HEK293 (cell line): ENCODE results near the gene OR5B12.

Source experiments
- CTCF ChIA-PET: fragments of 350-600 bp; formaldehyde crosslinking; extraction: SDS; loops from one replicate; lab custom pipeline; 2021; ENCODE audit warnings: antibody characterized with exemption; lab: Yijun Ruan, JAX
- POLR2A ChIA-PET: fragments of 300-600 bp; formaldehyde crosslinking; extraction: SDS; loops from one replicate; lab custom pipeline; 2020; ENCODE audit warnings: antibody characterized with exemption, inconsistent platforms; lab: Yijun Ruan, JAX
- H3K27ac ChIP-seq: fragments of 200-500 bp; sonication (Bioruptor generic); 2 replicates; pipeline ENCODE4 v1.5.1; 2014; ENCODE audit warnings: low read depth, low read length, control low read depth, inconsistent platforms; ENCODE audit errors: extremely low read depth
- H3K36me3 ChIP-seq, 2 experiments: fragments of 200-500 bp in 1 of 2; sonication (Bioruptor generic) in 1 of 2; 1 replicate in 1 of 2; 2 replicates in 1 of 2; pipeline ENCODE4 v1.5.1; 2014 to 2017; ENCODE audit warnings: inconsistent platforms in 2 of 2, low read length in 2 of 2; ENCODE audit not compliant: control insufficient read depth in 2 of 2, insufficient read depth in 1 of 2
- H3K4me1 ChIP-seq: fragments of 200-500 bp; sonication (Bioruptor generic); 2 replicates; pipeline ENCODE4 v1.5.1; 2014; ENCODE audit warnings: mild to moderate bottlenecking, low read length, inconsistent platforms; ENCODE audit not compliant: control insufficient read depth, insufficient read depth
- H3K4me3 ChIP-seq: 2 replicates; pipeline ENCODE4 v1.5.1; 2011; ENCODE audit warnings: low read depth, mild to moderate bottlenecking, control low read depth, low read length, moderate library complexity
- H3K9me3 ChIP-seq: fragments of 200-500 bp; sonication (Bioruptor generic); 2 replicates; pipeline ENCODE4 v1.5.1; 2014; ENCODE audit warnings: low read depth, low read length, inconsistent platforms; ENCODE audit not compliant: control insufficient read depth, insufficient read depth
- MEIS1 ChIP-seq: sonication (generic); formaldehyde crosslinking; IDR thresholded peaks from 2 replicates; pipeline ENCODE4 v1.8.1; 2022; ENCODE audit warnings: missing genetic modification reagents, mild to moderate bottlenecking, borderline replicate concordance
- ZBTB20 ChIP-seq: fragments of 450-650 bp; formaldehyde crosslinking; IDR thresholded peaks from 2 replicates; pipeline ENCODE4 v1.5.1; 2016; ENCODE audit warnings: missing biosample characterization, missing genetic modification characterization
- ZNF10 ChIP-seq: fragments of 450-650 bp; formaldehyde crosslinking; IDR thresholded peaks from 2 replicates; pipeline ENCODE4 v1.5.1; 2017; ENCODE audit warnings: missing biosample characterization, missing genetic modification characterization
- ZNF121 ChIP-seq: fragments of 450-650 bp; formaldehyde crosslinking; IDR thresholded peaks from 2 replicates; pipeline ENCODE4 v1.5.1; 2016; ENCODE audit warnings: missing biosample characterization, missing genetic modification characterization
- ZNF157 ChIP-seq: fragments of 450-650 bp; formaldehyde crosslinking; IDR thresholded peaks from 2 replicates; pipeline ENCODE4 v1.5.1; 2016; ENCODE audit warnings: missing biosample characterization, missing genetic modification characterization
- ZNF660 ChIP-seq: fragments of 450-650 bp; IDR thresholded peaks from 2 replicates; pipeline ENCODE4 v1.5.1; 2018; ENCODE audit warnings: missing biosample characterization, mild to moderate bottlenecking, missing genetic modification characterization
- ZNF670 ChIP-seq: fragments of 450-650 bp; formaldehyde crosslinking; IDR thresholded peaks from 2 replicates; pipeline ENCODE4 v1.5.1; 2016; ENCODE audit warnings: missing biosample characterization, missing genetic modification characterization, low read depth
- TF ChIP-seq, protein P1 (sequence below): fragments of 450-650 bp; formaldehyde crosslinking; IDR thresholded peaks from 2 replicates; pipeline ENCODE4 v1.5.1; 2016; ENCODE audit warnings: missing biosample characterization, missing genetic modification characterization
- TF ChIP-seq, protein P2 (sequence below): fragments of 450-650 bp; formaldehyde crosslinking; IDR thresholded peaks from 2 replicates; pipeline ENCODE4 v1.5.1; 2017; ENCODE audit warnings: missing biosample characterization, missing genetic modification characterization
- TF ChIP-seq, protein P3 (sequence below): fragments of 450-650 bp; formaldehyde crosslinking; IDR thresholded peaks from 2 replicates; pipeline ENCODE4 v1.5.1; 2016; ENCODE audit warnings: missing biosample characterization, missing genetic modification characterization, borderline replicate concordance
- TF ChIP-seq, protein P4 (sequence below): fragments of 450-650 bp; formaldehyde crosslinking; conservative IDR thresholded peaks from 2 replicates; pipeline ENCODE4 v1.5.1; 2016; ENCODE audit warnings: low read depth, missing biosample characterization, missing genetic modification characterization

OR5B12 gene

DNA sequence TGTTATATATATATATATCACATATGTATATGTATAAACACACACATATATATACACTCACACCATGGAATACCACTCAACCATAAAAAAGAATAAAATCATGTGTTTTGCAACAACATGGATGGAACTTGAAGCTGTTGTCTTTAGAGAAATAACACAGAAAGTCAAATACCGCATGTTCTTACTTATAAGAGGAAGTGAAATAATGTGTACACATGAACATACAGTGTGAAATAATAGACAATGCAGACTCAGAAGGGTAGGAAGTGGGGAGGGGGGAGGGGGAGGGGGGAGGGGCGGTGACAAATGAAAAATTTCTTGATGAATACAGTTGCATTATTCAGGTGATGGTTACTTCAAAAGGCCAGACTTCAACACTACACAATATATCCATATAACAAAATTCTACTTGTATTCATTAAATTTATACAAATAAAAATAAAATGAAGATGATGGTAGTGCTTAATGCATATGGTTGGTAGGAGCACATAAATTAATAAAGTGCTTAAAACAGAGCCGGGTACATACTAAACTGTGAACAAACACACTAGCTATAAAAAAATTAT is 8.3 kb downstream of the OR5B12 start:
- no peaks in the 10 kb centered on the region for H3K36me3 ChIP-seq
- ChIA-PET CTCF (no interaction called here), POLR2A (no interaction called here)
- H3K4me3 ChIP-seq = no peak overlapping the region
- no peaks in the 10 kb centered on the region for H3K9me3 ChIP-seq
- no peaks in the 10 kb centered on the region for H3K4me1 ChIP-seq
- H3K27ac ChIP-seq = no peak overlapping the region
- TF ChIP-seq ZNF121 (tag by site-specific recombination) (no peak), ZNF10 (tag by site-specific recombination) (no peak)
- TF ChIP-seq, protein P1, sequence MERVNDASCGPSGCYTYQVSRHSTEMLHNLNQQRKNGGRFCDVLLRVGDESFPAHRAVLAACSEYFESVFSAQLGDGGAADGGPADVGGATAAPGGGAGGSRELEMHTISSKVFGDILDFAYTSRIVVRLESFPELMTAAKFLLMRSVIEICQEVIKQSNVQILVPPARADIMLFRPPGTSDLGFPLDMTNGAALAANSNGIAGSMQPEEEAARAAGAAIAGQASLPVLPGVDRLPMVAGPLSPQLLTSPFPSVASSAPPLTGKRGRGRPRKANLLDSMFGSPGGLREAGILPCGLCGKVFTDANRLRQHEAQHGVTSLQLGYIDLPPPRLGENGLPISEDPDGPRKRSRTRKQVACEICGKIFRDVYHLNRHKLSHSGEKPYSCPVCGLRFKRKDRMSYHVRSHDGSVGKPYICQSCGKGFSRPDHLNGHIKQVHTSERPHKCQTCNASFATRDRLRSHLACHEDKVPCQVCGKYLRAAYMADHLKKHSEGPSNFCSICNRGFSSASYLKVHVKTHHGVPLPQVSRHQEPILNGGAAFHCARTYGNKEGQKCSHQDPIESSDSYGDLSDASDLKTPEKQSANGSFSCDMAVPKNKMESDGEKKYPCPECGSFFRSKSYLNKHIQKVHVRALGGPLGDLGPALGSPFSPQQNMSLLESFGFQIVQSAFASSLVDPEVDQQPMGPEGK (tag by site-specific recombination) = no peak
- TF ChIP-seq, protein P2, sequence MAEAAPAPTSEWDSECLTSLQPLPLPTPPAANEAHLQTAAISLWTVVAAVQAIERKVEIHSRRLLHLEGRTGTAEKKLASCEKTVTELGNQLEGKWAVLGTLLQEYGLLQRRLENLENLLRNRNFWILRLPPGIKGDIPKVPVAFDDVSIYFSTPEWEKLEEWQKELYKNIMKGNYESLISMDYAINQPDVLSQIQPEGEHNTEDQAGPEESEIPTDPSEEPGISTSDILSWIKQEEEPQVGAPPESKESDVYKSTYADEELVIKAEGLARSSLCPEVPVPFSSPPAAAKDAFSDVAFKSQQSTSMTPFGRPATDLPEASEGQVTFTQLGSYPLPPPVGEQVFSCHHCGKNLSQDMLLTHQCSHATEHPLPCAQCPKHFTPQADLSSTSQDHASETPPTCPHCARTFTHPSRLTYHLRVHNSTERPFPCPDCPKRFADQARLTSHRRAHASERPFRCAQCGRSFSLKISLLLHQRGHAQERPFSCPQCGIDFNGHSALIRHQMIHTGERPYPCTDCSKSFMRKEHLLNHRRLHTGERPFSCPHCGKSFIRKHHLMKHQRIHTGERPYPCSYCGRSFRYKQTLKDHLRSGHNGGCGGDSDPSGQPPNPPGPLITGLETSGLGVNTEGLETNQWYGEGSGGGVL (tag by site-specific recombination) = no peak
- TF ChIP-seq, protein P3, sequence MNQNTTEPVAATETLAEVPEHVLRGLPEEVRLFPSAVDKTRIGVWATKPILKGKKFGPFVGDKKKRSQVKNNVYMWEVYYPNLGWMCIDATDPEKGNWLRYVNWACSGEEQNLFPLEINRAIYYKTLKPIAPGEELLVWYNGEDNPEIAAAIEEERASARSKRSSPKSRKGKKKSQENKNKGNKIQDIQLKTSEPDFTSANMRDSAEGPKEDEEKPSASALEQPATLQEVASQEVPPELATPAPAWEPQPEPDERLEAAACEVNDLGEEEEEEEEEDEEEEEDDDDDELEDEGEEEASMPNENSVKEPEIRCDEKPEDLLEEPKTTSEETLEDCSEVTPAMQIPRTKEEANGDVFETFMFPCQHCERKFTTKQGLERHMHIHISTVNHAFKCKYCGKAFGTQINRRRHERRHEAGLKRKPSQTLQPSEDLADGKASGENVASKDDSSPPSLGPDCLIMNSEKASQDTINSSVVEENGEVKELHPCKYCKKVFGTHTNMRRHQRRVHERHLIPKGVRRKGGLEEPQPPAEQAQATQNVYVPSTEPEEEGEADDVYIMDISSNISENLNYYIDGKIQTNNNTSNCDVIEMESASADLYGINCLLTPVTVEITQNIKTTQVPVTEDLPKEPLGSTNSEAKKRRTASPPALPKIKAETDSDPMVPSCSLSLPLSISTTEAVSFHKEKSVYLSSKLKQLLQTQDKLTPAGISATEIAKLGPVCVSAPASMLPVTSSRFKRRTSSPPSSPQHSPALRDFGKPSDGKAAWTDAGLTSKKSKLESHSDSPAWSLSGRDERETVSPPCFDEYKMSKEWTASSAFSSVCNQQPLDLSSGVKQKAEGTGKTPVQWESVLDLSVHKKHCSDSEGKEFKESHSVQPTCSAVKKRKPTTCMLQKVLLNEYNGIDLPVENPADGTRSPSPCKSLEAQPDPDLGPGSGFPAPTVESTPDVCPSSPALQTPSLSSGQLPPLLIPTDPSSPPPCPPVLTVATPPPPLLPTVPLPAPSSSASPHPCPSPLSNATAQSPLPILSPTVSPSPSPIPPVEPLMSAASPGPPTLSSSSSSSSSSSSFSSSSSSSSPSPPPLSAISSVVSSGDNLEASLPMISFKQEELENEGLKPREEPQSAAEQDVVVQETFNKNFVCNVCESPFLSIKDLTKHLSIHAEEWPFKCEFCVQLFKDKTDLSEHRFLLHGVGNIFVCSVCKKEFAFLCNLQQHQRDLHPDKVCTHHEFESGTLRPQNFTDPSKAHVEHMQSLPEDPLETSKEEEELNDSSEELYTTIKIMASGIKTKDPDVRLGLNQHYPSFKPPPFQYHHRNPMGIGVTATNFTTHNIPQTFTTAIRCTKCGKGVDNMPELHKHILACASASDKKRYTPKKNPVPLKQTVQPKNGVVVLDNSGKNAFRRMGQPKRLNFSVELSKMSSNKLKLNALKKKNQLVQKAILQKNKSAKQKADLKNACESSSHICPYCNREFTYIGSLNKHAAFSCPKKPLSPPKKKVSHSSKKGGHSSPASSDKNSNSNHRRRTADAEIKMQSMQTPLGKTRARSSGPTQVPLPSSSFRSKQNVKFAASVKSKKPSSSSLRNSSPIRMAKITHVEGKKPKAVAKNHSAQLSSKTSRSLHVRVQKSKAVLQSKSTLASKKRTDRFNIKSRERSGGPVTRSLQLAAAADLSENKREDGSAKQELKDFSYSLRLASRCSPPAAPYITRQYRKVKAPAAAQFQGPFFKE = no peak

DNA sequence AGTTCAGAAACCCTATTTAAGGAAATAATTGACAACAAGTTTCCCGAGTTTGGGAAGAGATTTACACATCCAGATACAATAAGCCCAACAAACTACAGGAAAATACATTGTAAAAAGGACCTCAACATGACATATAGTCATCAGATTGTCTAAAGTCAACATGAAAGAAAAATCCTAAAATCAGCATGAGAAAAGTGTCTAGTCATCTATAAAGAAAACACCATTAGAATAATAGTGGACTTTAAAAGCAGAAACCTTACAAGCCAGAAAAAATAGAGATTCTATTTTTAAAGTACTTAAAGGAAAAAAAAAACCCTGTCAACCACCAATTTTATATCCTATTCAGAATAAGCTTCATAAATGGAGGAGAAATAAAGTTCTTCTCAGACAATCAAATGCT is 12.8 kb downstream of the OR5B12 start:
- ChIA-PET POLR2A (no interaction called here), CTCF (no interaction called here)
- Histone ChIP-seq H3K9me3 (no peaks in the 10 kb centered on the region), H3K4me1 (no peaks in the 10 kb centered on the region), H3K27ac (no peak overlapping the region), H3K36me3 (no peaks in the 10 kb centered on the region), H3K4me3 (no peak overlapping the region)
- TF ChIP-seq ZNF10 (tag by site-specific recombination) (no peak), ZBTB20 (no peak), ZNF660 (no peak), ZNF670 (tag by site-specific recombination) (no peak), MEIS1 (CRISPR knock-in tag) (no peak), ZNF157 (no peak)
- TF ChIP-seq, protein P4, sequence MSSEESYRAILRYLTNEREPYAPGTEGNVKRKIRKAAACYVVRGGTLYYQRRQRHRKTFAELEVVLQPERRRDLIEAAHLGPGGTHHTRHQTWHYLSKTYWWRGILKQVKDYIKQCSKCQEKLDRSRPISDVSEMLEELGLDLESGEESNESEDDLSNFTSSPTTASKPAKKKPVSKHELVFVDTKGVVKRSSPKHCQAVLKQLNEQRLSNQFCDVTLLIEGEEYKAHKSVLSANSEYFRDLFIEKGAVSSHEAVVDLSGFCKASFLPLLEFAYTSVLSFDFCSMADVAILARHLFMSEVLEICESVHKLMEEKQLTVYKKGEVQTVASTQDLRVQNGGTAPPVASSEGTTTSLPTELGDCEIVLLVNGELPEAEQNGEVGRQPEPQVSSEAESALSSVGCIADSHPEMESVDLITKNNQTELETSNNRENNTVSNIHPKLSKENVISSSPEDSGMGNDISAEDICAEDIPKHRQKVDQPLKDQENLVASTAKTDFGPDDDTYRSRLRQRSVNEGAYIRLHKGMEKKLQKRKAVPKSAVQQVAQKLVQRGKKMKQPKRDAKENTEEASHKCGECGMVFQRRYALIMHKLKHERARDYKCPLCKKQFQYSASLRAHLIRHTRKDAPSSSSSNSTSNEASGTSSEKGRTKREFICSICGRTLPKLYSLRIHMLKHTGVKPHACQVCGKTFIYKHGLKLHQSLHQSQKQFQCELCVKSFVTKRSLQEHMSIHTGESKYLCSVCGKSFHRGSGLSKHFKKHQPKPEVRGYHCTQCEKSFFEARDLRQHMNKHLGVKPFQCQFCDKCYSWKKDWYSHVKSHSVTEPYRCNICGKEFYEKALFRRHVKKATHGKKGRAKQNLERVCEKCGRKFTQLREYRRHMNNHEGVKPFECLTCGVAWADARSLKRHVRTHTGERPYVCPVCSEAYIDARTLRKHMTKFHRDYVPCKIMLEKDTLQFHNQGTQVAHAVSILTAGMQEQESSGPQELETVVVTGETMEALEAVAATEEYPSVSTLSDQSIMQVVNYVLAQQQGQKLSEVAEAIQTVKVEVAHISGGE (tag by site-specific recombination) = no peak
- TF ChIP-seq, protein P2 (tag by site-specific recombination) = no peak
